HUDEP-2 (cell line): Measurements from ENCODE around the gene KRT27.

ENCODE experiments used
- DNase-seq, 76 experiments: peaks; one replicate each; lab custom pipeline; 2025; ENCODE audit not compliant: unreplicated experiment in 76 of 76; lab: John Stamatoyannopoulos, UW

KRT27 gene

GRCh38 chr17:40812639-40813038 lies 30.3 kb upstream of the KRT27 start:
- no peak for DNase-seq

- no peak for DNase-seq
Measured at GRCh38 chr17:40810494-40810893, 28.1 kb upstream of the KRT27 start.

- DNase-seq: no peak
Measured at GRCh38 chr17:40809721-40810421, 27.5 kb upstream of the KRT27 start.

GRCh38 chr17:40806131-40806530 lies 23.8 kb upstream of the KRT27 start:
- no peak for DNase-seq

GRCh38 chr17:40803617-40804082 lies 21.3 kb upstream of the KRT27 start:
- peak in 58 of 76 experiments; percentile 4 to 78 (median 45) for DNase-seq

- DNase-seq: no peak
Measured at GRCh38 chr17:40801157-40801556, 18.8 kb upstream of the KRT27 start.

GRCh38 chr17:40800381-40800780 lies 18.0 kb upstream of the KRT27 start:
- DNase-seq: no peak

GRCh38 chr17:40799859-40800258 lies 17.5 kb upstream of the KRT27 start, which contains the start of gene KRT28:
TSS of gene KRT28 (minus strand) at chr17:40799959. CDS start at chr17:40799893, 66 bp downstream.
- DNase-seq: no peak

- no peak for DNase-seq
Measured at GRCh38 chr17:40796846-40797245, 14.5 kb upstream of the KRT27 start.

GRCh38 chr17:40795019-40795667 lies 12.8 kb upstream of the KRT27 start:
- DNase-seq: no peak

GRCh38 chr17:40794466-40794865 lies 12.1 kb upstream of the KRT27 start:
- DNase-seq: no peak

- DNase-seq: no peak
Measured at GRCh38 chr17:40793832-40794231, 11.5 kb upstream of the KRT27 start.

GRCh38 chr17:40791787-40792436 lies 9.6 kb upstream of the KRT27 start:
- peak in 4 of 76 experiments; percentile 2 to 9 (median 4) for DNase-seq

- DNase-seq: no peak
Measured at GRCh38 chr17:40791111-40791510, 8.8 kb upstream of the KRT27 start.

GRCh38 chr17:40779181-40779909 lies 3.0 kb downstream of the KRT27 start:
- DNase-seq: peak in 11 of 76 experiments; percentile 1 to 21 (median 6)

GRCh38 chr17:40778461-40778860 lies 3.9 kb downstream of the KRT27 start:
- no peak for DNase-seq

- no peak for DNase-seq
Measured at GRCh38 chr17:40777971-40778370, 4.4 kb downstream of the KRT27 start.

- no peak for DNase-seq
Measured at GRCh38 chr17:40777459-40777858, 4.9 kb downstream of the KRT27 start.

GRCh38 chr17:40775945-40776344 lies 6.4 kb downstream of the KRT27 start:
- DNase-seq: no peak

GRCh38 chr17:40772101-40772500 lies 10.2 kb downstream of the KRT27 start, which contains the start of gene KRT26:
TSS of gene KRT26 (minus strand) at chr17:40772201. CDS start at chr17:40772113, 88 bp downstream.
- DNase-seq: no peak

GRCh38 chr17:40765657-40766056 lies 16.7 kb downstream of the KRT27 start:
- no peak for DNase-seq
